Measurements from ENCODE around the gene TTC31.
"Not testable (repeated sequence)": the region's sequence is repeated elsewhere in the genome, so short reads cannot be mapped to it uniquely, and the experiment has no call there.

The TTC31 gene

GRCh38 chr2:74482801-74483674 is at the start of gene TTC31, which contains the start of gene CCDC142:
TTC31 (plus strand) TSS chr2:74483081; CDS start chr2:74483096, 15 bp downstream.
CCDC142 (minus strand) TSS chr2:74482998; CDS start chr2:74482837, 161 bp downstream.
- DNase-seq (ENCODE audit: low read depth), result peak; percentile 85

GRCh38 chr2:74436111-74436805 is 46.6 kb upstream of the TTC31 start:
- DNase-seq (ENCODE audit: low read depth), result no peak

- DNase-seq (ENCODE audit: low read depth), result no peak
Observed at GRCh38 chr2:74436848-74437695, 45.8 kb upstream of the TTC31 start.

GRCh38 chr2:74438248-74438647 is 44.6 kb upstream of the TTC31 start:
- no peak for DNase-seq (ENCODE audit: low read depth)

- DNase-seq (ENCODE audit: low read depth), result no peak
Observed at GRCh38 chr2:74439373-74439772, 43.5 kb upstream of the TTC31 start.

- DNase-seq (ENCODE audit: low read depth), result no peak
Observed at GRCh38 chr2:74439803-74440377, 43.0 kb upstream of the TTC31 start.

GRCh38 chr2:74440378-74441169 is 42.3 kb upstream of the TTC31 start:
- DNase-seq (ENCODE audit: low read depth), result peak; percentile 38

GRCh38 chr2:74441170-74441689 is 41.7 kb upstream of the TTC31 start:
- no peak for DNase-seq (ENCODE audit: low read depth)

- no peak for DNase-seq (ENCODE audit: low read depth)
Observed at GRCh38 chr2:74441690-74442482, 41.0 kb upstream of the TTC31 start, which contains the start of gene RTKN. RTKN (minus strand) TSS chr2:74441937; CDS start chr2:74441816, 121 bp downstream.

- not testable (repeated sequence) for DNase-seq (ENCODE audit: low read depth)
Observed at GRCh38 chr2:74442483-74443297, 40.2 kb upstream of the TTC31 start.

GRCh38 chr2:74444498-74445318 is 38.2 kb upstream of the TTC31 start:
- no peak for DNase-seq (ENCODE audit: low read depth)

GRCh38 chr2:74447230-74447999 is 35.5 kb upstream of the TTC31 start:
- DNase-seq (ENCODE audit: low read depth), result no peak

GRCh38 chr2:74448771-74449170 is 34.1 kb upstream of the TTC31 start:
- no peak for DNase-seq (ENCODE audit: low read depth)

GRCh38 chr2:74450570-74451190 is 32.2 kb upstream of the TTC31 start:
- no peak for DNase-seq (ENCODE audit: low read depth)

- DNase-seq (ENCODE audit: low read depth), result peak; percentile 89
Observed at GRCh38 chr2:74454654-74455511, 28.0 kb upstream of the TTC31 start, which contains the start of gene INO80B. INO80B (plus strand) TSS chr2:74455087; CDS start chr2:74455117, 30 bp downstream.

- no peak for DNase-seq (ENCODE audit: low read depth)
Observed at GRCh38 chr2:74457129-74457548, 25.7 kb upstream of the TTC31 start.
